Kidney epithelial cell (primary cell): ENCODE results near the gene NXT2. TPM values are rescaled to one million over a fixed set of nuclear protein-coding genes. Genes with fewer than 3 reads are reported as not detected.

Source experiments
- DNase-seq: peaks from one replicate; pipeline ENCODE4 v3.0.0-alpha.2; 2010; ENCODE audit warnings: low read depth
- H3K27me3 ChIP-seq: 2 replicates; pipeline ENCODE4 v1.6.0; 2011; ENCODE audit warnings: low read length; ENCODE audit not compliant: control insufficient read depth, insufficient read depth
- H3K36me3 ChIP-seq: 2 replicates; pipeline ENCODE4 v1.5.1; 2011; ENCODE audit warnings: low read length; ENCODE audit not compliant: control insufficient read depth, insufficient read depth
- H3K4me3 ChIP-seq: 2 replicates; pipeline ENCODE4 v1.5.1; 2011; ENCODE audit warnings: low read depth, mild to moderate bottlenecking, control low read depth, low read length
- total RNA-seq: library from RNA; depleted of rRNA; stranded (reverse); fragments of >200 nt; gene quantifications from 2 replicates; pipeline ENCODE4 v1.2.3, GENCODE V29; 2015
- TF ChIP-seq, protein P1 (sequence below): IDR thresholded peaks from 2 replicates; pipeline ENCODE4 v1.5.1; 2011; ENCODE audit warnings: mild to moderate bottlenecking, moderate library complexity, low read length, control low read depth, inconsistent platforms; ENCODE audit not compliant: insufficient read depth, poor library complexity, severe bottlenecking

NXT2 gene
- total RNA-seq, result 7.6 and 7.9 TPM in 2 replicates

DNA sequence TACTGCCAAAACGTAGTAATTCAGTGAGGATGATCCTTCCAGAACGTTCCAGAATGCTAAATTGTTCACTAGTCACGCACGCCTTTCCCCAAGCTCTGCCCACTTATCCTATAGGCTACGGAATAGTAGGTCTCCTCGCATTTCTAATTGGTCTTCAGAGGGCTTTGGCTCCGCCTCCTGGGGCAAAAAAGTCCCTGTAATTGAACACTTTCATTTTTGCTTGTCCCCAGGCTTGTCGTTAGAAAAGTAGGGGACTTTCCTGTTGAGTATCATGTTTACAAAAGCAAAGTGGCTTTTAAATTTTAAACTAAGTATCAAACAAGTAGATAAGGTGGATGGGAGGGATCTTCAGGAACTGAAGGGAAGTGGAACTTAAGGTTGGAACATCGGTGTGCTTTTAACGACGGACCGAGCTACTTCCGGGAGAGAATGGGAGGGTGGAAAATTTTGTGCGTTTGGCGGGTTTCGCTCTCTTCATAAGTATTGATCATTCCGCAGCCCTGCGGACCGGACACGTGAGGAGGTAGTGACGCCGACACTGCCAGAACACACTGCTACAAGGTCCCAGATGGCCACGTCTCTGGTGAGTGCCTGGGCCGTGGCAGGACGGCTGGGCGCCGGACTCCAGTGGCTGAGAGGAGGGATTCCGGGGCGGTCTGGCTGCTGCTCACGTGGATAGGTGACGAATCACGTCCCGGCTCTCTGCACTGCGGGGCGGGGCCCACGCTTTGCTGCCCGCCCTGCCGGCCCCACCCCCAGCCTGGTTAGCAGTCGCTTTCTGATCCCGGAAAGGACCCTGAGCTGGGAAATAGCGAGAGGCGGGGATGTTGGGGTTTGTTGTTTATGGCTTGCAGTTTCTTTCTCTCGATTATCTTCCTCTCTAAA, at the start of gene NXT2:
Gene NXT2 (plus strand): TSS at position 406 of the 885 bp plus-strand sequence. CDS start 163 bp downstream, at position 569.
- no peaks in the 10 kb centered on the region for H3K36me3 ChIP-seq
- H3K27me3 ChIP-seq, result no peaks in the 10 kb centered on the region
- peak within 1 kb of the TSS; percentile 62 for H3K4me3 ChIP-seq
- peak; percentile 57 for DNase-seq
- TF ChIP-seq, protein P1, sequence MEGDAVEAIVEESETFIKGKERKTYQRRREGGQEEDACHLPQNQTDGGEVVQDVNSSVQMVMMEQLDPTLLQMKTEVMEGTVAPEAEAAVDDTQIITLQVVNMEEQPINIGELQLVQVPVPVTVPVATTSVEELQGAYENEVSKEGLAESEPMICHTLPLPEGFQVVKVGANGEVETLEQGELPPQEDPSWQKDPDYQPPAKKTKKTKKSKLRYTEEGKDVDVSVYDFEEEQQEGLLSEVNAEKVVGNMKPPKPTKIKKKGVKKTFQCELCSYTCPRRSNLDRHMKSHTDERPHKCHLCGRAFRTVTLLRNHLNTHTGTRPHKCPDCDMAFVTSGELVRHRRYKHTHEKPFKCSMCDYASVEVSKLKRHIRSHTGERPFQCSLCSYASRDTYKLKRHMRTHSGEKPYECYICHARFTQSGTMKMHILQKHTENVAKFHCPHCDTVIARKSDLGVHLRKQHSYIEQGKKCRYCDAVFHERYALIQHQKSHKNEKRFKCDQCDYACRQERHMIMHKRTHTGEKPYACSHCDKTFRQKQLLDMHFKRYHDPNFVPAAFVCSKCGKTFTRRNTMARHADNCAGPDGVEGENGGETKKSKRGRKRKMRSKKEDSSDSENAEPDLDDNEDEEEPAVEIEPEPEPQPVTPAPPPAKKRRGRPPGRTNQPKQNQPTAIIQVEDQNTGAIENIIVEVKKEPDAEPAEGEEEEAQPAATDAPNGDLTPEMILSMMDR, result no peak

DNA sequence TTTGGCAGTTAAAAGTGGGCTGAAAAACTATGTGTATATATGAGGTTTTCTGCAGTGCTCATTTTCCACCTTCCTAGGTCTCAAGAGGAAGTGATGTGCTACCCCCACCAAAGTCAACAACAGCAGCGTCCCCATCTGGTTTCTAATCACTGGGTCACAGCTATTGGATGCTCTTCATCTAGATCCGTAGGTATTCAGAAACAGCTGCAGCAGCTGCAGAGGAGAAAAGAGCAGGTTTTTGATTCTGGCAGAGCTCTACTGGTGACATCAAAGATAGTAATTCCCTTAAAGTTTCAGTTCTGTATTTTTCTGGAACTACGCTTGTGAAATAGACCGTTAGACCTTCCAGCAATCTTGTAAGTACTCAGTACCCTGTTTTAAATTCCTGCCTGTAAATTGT, 49.0 kb upstream of the NXT2 start:
- TF ChIP-seq, protein P1, result no peak
- Histone ChIP-seq H3K27me3 (no peaks in the 10 kb centered on the region), H3K4me3 (no peak overlapping the region), H3K36me3 (no peaks in the 10 kb centered on the region)
- no peak for DNase-seq

DNA sequence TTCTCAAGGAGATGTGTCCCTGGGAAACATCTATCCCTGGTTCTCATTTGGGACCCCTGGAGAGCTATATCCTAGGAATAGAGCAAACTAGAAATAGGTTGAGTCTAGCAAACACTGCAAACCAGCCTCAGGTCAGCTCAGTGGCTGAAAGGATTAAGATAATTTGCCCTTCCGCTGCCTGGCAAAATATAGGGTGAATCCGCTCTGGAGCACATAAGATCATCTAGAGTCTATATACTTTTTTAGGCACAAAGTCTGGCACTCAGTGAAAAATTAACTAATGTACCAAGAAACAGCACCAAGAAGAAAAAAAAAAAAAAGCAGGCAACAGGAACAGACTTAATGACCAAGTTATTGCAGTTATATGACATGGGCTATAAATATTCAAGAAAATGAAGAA, 47.5 kb upstream of the NXT2 start:
- no peak overlapping the region for H3K4me3 ChIP-seq
- no peaks in the 10 kb centered on the region for H3K36me3 ChIP-seq
- no peaks in the 10 kb centered on the region for H3K27me3 ChIP-seq
- TF ChIP-seq, protein P1, result no peak
- no peak for DNase-seq

DNA sequence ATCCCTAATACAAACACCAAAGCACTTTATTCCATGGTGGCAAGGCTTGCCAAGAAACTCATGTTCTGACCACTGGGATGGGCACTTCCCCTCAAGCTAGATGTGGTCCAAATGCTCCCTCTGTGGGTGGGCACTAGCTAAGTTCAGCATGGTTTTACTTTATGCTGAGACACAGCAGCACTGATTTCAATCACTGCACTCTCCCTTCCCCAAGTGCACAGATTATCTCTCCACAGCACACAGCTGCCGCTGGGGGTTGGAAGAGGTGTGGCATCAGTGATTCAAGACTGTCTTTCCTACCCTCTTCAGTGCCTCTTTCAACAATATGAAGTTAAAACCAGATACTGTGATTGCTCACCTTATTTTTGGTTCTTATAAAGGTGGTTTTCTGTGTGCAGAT, 38.2 kb upstream of the NXT2 start:
- Histone ChIP-seq H3K36me3 (no peaks in the 10 kb centered on the region), H3K4me3 (no peak overlapping the region), H3K27me3 (peaks cover 5% of the 10 kb centered on the region)
- TF ChIP-seq, protein P1, result no peak
- no peak for DNase-seq

DNA sequence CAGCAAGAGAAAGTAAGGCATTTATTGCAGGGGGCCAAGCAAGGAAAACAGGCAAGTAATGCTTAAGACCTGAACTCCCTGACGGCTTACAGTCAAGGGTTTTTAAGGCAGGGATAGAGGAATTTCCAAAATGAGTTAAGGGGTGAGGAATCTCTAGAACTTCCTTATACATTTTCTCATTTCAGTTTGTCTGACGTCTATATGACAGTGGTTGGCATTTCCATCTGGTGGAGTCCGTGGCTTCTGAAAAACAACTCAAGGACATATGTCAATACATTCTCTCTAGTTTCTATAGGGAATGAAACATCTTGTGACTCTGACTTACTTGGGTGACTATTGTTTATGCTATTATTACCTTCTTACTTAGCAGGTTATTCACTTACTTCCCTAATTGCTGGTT, 35.5 kb upstream of the NXT2 start:
- DNase-seq, result no peak
- TF ChIP-seq, protein P1, result no peak
- peaks cover 5% of the 10 kb centered on the region for H3K27me3 ChIP-seq
- H3K4me3 ChIP-seq, result no peak overlapping the region
- no peaks in the 10 kb centered on the region for H3K36me3 ChIP-seq
